ENCODE results near the gene PBXIP1. TPM values are rescaled to one million over a fixed set of nuclear protein-coding genes. Genes with fewer than 3 reads are reported as not detected.
A peak's percentile ranks its signal among the peaks of the same experiment; 100 is the strongest.

Gene PBXIP1
- total and polyA plus RNA-seq, 2 of the 13 experiments (the other 11 are each of a cell fraction or from before 2014, with no cell fraction given) = 16.3 to 31.9 TPM

DNA sequence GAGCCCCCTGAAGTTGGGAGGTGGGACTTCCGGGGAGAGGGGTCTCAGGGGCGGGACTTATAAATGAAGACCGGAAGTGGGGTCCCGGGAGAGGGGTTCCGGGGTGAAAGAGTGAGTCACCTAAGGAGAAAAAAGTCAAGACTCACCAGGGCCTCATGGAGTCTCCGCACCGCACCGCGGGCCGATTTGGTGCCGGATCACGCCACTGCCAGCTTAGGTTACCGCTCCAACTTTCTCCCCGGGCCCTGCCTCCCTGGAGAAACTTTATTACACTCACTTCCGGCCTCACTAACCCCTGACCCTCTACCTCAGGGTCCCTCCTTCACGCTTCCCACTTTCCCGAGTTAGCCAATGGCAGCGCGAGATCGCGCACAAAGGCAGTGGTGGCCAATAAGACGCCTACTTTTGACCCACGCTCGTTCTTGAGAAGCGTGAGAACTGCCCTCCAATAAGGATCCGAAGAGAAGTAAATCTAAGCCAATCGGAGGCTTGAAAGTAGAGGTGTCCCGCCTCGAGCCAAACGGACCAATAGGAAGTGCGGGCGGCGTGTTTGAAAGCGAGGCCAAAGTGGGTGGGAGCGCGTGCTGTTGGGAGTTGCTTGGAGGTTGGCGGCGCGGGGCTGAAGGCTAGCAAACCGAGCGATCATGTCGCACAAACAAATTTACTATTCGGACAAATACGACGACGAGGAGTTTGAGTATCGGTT, 18.4 kb upstream of the PBXIP1 start, which contains the start of gene CKS1B (continued):
- TF ChIP-seq ZNF83 (CRISPR knock-in tag; IDR thresholded peaks at IDR 0.05; ENCODE audit: borderline replicate concordance) = no peak
- TF ChIP-seq NAIF1 (CRISPR knock-in tag; IDR thresholded peaks at IDR 0.05; ENCODE audit: borderline replicate concordance) = no peak; the same call in 1 of the 2 replicates
- no peak for TF ChIP-seq CBX5 (CRISPR knock-in tag; IDR thresholded peaks at IDR 0.05; ENCODE audit: borderline replicate concordance)
- no peak for TF ChIP-seq ZNF761 (CRISPR knock-in tag; conservative IDR thresholded peaks at IDR 0.05)
- TF ChIP-seq, protein P1, sequence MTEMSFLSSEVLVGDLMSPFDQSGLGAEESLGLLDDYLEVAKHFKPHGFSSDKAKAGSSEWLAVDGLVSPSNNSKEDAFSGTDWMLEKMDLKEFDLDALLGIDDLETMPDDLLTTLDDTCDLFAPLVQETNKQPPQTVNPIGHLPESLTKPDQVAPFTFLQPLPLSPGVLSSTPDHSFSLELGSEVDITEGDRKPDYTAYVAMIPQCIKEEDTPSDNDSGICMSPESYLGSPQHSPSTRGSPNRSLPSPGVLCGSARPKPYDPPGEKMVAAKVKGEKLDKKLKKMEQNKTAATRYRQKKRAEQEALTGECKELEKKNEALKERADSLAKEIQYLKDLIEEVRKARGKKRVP (CRISPR knock-in tag; IDR thresholded peaks at IDR 0.05) = 0 out of 4 replicates have a peak, but pooled peaks of 1 of the 2 experiments have one; percentile 39
- TF ChIP-seq, protein P2, sequence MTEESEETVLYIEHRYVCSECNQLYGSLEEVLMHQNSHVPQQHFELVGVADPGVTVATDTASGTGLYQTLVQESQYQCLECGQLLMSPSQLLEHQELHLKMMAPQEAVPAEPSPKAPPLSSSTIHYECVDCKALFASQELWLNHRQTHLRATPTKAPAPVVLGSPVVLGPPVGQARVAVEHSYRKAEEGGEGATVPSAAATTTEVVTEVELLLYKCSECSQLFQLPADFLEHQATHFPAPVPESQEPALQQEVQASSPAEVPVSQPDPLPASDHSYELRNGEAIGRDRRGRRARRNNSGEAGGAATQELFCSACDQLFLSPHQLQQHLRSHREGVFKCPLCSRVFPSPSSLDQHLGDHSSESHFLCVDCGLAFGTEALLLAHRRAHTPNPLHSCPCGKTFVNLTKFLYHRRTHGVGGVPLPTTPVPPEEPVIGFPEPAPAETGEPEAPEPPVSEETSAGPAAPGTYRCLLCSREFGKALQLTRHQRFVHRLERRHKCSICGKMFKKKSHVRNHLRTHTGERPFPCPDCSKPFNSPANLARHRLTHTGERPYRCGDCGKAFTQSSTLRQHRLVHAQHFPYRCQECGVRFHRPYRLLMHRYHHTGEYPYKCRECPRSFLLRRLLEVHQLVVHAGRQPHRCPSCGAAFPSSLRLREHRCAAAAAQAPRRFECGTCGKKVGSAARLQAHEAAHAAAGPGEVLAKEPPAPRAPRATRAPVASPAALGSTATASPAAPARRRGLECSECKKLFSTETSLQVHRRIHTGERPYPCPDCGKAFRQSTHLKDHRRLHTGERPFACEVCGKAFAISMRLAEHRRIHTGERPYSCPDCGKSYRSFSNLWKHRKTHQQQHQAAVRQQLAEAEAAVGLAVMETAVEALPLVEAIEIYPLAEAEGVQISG (CRISPR knock-in tag; IDR thresholded peaks at IDR 0.05) = peak; percentile 54; the same call in 1 of the 2 replicates
- TF ChIP-seq ZNF468 (CRISPR knock-in tag; IDR thresholded peaks at IDR 0.05) = no peak
- TF ChIP-seq, protein P3, sequence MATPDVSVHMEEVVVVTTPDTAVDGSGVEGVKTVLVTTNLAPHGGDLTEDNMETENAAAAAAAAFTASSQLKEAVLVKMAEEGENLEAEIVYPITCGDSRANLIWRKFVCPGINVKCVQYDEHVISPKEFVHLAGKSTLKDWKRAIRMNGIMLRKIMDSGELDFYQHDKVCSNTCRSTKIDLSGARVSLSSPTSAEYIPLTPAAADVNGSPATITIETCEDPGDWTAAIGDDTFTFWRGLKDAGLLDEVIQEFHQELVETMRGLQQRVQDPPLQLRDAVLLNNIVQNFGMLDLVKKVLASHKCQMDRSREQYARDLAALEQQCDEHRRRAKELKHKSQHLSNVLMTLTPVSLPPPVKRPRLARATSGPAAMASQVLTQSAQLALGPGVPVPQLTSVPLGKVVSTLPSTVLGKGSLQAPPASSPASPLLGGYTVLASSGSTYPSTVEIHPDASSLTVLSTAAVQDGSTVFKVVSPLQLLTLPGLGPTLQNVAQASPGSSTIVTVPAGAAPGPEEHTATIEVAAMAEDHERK (CRISPR knock-in tag; IDR thresholded peaks at IDR 0.05; ENCODE audit: low read depth) = peak; percentile 55; the same call in 1 of the 2 replicates
- TF ChIP-seq ZNF33A (CRISPR knock-in tag; IDR thresholded peaks at IDR 0.05; ENCODE audit: borderline replicate concordance) = no peak
- TF ChIP-seq HDAC2 (CRISPR knock-in tag; IDR thresholded peaks at IDR 0.05) = peak; percentile 67; the same call in 1 of the 2 replicates
- TF ChIP-seq, protein P4, sequence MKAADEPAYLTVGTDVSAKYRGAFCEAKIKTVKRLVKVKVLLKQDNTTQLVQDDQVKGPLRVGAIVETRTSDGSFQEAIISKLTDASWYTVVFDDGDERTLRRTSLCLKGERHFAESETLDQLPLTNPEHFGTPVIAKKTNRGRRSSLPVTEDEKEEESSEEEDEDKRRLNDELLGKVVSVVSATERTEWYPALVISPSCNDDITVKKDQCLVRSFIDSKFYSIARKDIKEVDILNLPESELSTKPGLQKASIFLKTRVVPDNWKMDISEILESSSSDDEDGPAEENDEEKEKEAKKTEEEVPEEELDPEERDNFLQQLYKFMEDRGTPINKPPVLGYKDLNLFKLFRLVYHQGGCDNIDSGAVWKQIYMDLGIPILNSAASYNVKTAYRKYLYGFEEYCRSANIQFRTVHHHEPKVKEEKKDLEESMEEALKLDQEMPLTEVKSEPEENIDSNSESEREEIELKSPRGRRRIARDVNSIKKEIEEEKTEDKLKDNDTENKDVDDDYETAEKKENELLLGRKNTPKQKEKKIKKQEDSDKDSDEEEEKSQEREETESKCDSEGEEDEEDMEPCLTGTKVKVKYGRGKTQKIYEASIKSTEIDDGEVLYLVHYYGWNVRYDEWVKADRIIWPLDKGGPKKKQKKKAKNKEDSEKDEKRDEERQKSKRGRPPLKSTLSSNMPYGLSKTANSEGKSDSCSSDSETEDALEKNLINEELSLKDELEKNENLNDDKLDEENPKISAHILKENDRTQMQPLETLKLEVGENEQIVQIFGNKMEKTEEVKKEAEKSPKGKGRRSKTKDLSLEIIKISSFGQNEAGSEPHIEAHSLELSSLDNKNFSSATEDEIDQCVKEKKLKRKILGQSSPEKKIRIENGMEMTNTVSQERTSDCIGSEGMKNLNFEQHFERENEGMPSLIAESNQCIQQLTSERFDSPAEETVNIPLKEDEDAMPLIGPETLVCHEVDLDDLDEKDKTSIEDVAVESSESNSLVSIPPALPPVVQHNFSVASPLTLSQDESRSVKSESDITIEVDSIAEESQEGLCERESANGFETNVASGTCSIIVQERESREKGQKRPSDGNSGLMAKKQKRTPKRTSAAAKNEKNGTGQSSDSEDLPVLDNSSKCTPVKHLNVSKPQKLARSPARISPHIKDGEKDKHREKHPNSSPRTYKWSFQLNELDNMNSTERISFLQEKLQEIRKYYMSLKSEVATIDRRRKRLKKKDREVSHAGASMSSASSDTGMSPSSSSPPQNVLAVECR (CRISPR knock-in tag; IDR thresholded peaks at IDR 0.05; ENCODE audit: borderline replicate concordance) = peak; percentile 98
- no peak; the same call in 1 of the 2 replicates for TF ChIP-seq SALL1 (CRISPR knock-in tag; IDR thresholded peaks at IDR 0.05)
- TF ChIP-seq ONECUT2 (CRISPR knock-in tag; IDR thresholded peaks at IDR 0.05) = no peak
- peak; percentile 50; the same call in 1 of the 2 replicates for TF ChIP-seq ZNF605 (CRISPR knock-in tag; IDR thresholded peaks at IDR 0.05)
- TF ChIP-seq, protein P5, sequence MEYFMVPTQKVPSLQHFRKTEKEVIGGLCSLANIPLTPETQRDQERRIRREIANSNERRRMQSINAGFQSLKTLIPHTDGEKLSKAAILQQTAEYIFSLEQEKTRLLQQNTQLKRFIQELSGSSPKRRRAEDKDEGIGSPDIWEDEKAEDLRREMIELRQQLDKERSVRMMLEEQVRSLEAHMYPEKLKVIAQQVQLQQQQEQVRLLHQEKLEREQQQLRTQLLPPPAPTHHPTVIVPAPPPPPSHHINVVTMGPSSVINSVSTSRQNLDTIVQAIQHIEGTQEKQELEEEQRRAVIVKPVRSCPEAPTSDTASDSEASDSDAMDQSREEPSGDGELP (IDR thresholded peaks at IDR 0.05; ENCODE audit: borderline replicate concordance, low read depth) = no peak
- no peak for TF ChIP-seq RARG (CRISPR knock-in tag; IDR thresholded peaks at IDR 0.05; ENCODE audit: low read depth)
- peak; percentile 46 for TF ChIP-seq NR2F2 (IDR thresholded peaks at IDR 0.05; ENCODE audit: borderline replicate concordance, low read depth)
- no peak for TF ChIP-seq ATF7 (IDR thresholded peaks at IDR 0.05)
- TF ChIP-seq ATF7 (CRISPR knock-in tag; IDR thresholded peaks at IDR 0.05) = no peak
